SH-SY5Y (cell line): ENCODE results near the gene DSP.

Source experiments
- GATA2 ChIP-seq: IDR thresholded peaks from 2 replicates; pipeline ENCODE4 v1.6.1; 2011; ENCODE audit warnings: mild to moderate bottlenecking, low read depth, low read length
- GATA3 ChIP-seq: IDR thresholded peaks from 2 replicates; pipeline ENCODE4 v1.6.1; 2011; ENCODE audit warnings: low read depth, mild to moderate bottlenecking, low read length, moderate library complexity

DNA sequence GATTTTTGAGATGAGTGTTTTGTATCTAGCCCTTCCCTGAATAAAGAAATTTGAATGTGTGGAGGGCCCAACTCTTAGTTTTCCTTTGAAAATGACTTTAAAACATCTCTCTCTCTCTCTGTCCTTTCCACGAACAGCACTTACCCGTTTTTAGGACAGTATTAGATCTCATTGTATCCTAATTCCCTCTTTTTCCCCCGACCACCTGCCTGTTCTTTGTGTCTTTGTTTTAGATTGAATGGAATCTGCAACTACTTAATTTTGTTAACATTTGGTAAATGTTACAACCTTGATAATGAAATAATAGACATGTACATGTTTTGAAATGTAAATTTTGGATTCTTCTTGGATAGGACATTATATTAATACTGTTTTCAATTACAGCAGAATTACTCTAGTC, 3.1 kb downstream of the DSP start:
- TF ChIP-seq GATA2 (no peak), GATA3 (no peak)
